LHCN-M2 (cell line): ENCODE measurements around the gene TMEM179B. TPM values are rescaled to one million over a fixed set of nuclear protein-coding genes. Genes with fewer than 3 reads are reported as not detected.
A peak's percentile ranks its signal among the peaks of the same experiment; 100 is the strongest.
"Not testable (repeated sequence)": the region's sequence is repeated elsewhere in the genome, so short reads cannot be mapped to it uniquely, and the experiment has no call there.

Source experiments
- DNase-seq: peaks from one replicate; pipeline ENCODE4 v3.0.0-alpha.2; 2012; ENCODE audit warnings: low read depth
- polyA plus RNA-seq: library from polyadenylated mRNA; unstranded; fragments of >200 nt; gene quantifications from one replicate; pipeline ENCODE4 v1.2.1, GENCODE V29; 2012; ENCODE audit warnings: missing spikeins
- total RNA-seq: library from RNA; depleted of rRNA; stranded (reverse); fragments of >200 nt; gene quantifications from 2 replicates; pipeline ENCODE4 v1.2.3, GENCODE V29; 2014; rRNA removed

Gene TMEM179B
- total RNA-seq: 53.6 and 78.5 TPM in 2 replicates
- 75.7 TPM for polyA plus RNA-seq

GRCh38 chr11:62787005-62787759 is at the start of gene TMEM179B:
TSS of gene TMEM179B (plus strand) at chr11:62787402. CDS start at chr11:62787432, 30 bp downstream.
- DNase-seq: peak; percentile 98

GRCh38 chr11:62747475-62748160 is 39.6 kb upstream of the TMEM179B start:
- DNase-seq: no peak

GRCh38 chr11:62749931-62750330 is 37.3 kb upstream of the TMEM179B start:
- DNase-seq: not testable (repeated sequence)

- DNase-seq: no peak
Measured at GRCh38 chr11:62752177-62752785, 34.9 kb upstream of the TMEM179B start.

GRCh38 chr11:62752994-62753735 is 34.0 kb upstream of the TMEM179B start:
- no peak for DNase-seq

DNA sequence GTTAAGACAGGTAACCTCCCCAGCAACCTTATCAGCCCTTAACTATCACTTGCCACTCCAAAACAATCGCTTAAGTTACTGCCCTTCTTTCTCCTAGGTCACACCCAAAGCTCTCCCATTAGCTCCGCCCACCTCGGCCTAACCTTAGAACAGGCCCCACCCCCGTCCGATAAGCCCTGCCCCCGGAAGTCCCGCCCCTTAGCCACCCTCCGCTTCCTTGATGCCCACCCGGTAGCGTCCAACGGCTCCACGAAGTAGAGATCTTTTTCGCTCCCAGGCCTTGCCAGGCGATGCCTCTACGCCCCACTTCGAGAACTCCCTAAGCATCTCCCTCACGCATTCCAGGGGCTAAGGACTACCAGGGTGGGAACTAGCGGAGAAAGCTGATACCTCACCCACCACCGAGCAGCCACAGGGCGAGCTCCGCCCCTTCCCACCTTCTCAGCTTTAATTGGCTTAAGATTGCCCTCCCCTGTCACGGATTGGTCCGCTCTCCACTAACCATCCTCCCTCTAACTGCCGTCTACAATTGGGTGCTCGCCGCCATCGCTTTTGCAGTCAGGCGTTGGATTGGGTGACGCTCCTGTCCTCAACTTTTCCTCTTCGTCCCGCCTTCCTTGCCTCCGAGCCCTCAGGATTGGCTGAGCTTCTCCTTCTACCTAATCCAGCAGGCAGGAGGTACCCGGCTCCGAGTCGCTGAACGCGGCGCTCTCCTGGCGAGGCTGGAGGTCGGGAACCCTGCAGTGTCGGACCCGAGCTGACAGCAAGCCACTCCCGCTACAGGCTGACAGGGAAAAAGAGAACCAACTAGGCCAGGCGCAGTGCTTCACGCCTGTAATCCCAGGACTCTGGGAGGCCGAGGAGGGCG is 33.2 kb upstream of the TMEM179B start, which contains the start of gene ZBTB3:
TSS of gene ZBTB3 (minus strand) at position 425 of the 868 bp plus-strand sequence. CDS start 496 bp downstream, outside the sequence.
- peak; percentile 99 for DNase-seq

- DNase-seq: no peak
Measured at GRCh38 chr11:62755086-62755615, 32.1 kb upstream of the TMEM179B start.

DNA sequence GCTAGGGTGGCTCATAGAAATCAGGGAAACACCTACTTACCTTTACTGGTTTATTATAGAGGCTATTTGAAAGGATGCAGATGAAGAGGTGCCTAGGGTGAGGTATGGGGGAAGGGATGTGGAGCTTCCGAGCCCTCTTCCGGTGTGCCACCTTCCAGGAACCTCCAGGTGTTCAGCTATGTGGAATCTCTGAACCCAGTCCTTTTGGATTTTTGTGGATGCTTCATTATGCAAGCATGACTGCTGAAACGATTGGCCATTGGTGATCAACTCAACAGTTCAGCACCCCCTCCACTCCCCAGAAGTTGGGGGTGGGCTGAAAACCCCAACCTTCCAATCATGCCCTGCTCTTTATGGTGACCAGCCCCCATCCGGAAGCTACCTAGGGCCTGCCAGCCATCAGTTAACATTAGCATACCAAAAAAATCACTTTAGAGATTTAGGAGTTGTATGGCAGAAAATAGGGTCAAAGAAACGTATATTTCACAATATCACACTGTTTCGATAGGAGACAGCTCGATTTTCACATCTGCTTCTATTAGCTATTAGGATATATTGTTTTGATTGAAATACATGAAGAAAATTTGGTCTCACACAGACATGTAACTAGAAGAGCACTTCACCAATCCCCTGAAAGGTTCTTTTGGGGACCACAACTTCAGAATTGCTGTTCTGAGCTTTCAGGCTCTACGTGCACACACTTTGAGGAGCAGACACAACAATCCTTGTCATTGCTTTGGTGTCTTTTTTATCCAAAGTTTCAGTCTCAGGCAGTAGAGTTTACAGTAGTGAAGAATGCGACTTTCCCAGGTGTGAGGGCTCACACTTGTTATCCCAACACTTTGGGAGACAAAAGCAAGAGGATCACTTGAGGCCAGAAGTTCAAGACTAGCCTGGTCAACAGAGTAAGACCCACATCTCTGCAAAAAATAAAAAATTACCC is 29.1 kb upstream of the TMEM179B start:
- no peak for DNase-seq

- DNase-seq: not testable (repeated sequence)
Measured at GRCh38 chr11:62760867-62761227, 26.4 kb upstream of the TMEM179B start.

- DNase-seq: no peak
Measured at GRCh38 chr11:62770778-62771143, 16.4 kb upstream of the TMEM179B start.

DNA sequence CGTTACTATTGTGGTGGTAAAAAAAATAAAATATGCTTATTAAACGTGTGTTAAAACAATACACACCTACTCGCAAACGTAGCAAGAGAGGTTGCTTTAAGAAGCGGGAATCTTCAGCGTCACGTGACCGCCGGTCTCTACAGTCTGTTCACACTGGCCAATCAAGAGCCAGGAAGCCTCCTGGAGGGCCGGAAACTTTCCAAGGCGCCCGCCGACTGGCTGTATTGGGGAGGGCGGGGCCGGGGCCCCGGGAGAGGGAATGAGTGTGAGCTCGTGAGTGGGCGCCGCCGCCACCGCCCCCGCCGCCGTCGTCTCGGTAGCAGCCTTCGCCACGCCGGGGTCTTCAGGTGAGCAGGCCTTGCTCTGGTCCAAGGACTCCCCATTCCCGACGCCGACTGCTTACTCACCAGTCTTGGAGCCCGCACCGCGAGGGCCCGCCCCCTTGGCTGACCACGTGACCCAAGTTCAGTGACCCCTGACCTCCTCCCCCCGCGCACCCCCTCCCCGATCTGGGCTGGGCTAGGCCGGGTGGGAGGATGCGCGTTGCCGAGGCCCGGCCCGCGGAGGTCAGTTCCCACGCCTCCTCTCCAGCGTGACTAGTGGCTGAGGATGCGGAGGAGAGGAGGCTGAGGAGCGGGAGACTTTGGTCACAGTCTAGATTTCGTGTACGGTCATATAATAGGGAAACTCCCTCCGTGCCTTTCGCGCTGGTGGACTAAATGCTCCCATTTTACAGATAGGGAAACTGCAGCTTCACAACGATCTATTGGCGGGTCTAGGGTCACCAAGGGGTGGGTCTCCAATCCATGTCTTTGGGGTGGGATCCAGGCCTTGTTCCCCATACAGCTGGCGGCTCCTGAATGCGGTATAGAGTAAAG is 15.8 kb upstream of the TMEM179B start, which contains the start of gene TAF6L:
TSS of gene TAF6L (plus strand) at position 253 of the 878 bp plus-strand sequence. CDS start 4,388 bp downstream, outside the sequence.
- DNase-seq: peak; percentile 96

DNA sequence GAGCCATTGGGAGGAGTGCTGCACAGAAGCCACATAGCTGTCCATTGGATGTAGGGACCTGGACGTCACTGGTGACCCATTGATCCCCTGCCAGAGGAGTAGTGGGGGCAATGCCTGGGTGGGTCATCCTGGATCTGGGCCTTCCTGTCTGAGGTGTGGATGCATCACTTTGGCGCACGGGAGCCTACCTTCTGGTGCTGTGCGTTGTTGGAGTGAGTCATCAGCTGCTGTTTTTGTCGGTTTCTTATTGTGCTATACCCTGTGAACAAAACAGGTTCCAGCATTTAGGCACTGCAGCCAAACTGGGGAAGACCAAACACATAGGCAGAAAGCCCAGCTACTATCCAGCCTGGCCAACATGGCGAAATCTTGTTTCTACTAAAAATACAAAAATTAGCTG is 12.8 kb upstream of the TMEM179B start:
- no peak for DNase-seq

GRCh38 chr11:62775646-62776045 is 11.6 kb upstream of the TMEM179B start:
- DNase-seq: no peak

GRCh38 chr11:62777389-62777788 is 9.8 kb upstream of the TMEM179B start:
- no peak for DNase-seq

DNA sequence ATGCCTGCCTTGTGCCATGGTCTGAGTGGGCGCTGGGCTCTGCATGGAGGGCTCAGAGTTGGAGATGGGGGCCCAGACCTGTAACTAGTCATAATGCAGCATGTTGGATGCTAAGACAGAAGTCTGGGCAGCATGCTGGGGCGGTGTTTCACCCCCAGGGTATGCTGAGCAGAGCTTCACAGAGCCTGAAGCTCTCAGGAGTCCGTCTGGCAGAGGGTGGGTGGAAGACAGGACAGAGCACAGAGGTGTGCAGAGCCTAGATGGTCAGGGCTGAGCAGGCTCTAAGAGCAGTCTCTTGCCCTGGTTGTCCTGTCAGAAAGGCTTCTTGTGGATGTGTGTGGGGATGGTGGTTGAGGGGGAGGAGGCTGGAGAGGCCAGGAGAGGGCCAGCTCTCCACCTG is 8.8 kb upstream of the TMEM179B start:
- DNase-seq: no peak

GRCh38 chr11:62782753-62783152 is 4.4 kb upstream of the TMEM179B start:
- no peak for DNase-seq

DNA sequence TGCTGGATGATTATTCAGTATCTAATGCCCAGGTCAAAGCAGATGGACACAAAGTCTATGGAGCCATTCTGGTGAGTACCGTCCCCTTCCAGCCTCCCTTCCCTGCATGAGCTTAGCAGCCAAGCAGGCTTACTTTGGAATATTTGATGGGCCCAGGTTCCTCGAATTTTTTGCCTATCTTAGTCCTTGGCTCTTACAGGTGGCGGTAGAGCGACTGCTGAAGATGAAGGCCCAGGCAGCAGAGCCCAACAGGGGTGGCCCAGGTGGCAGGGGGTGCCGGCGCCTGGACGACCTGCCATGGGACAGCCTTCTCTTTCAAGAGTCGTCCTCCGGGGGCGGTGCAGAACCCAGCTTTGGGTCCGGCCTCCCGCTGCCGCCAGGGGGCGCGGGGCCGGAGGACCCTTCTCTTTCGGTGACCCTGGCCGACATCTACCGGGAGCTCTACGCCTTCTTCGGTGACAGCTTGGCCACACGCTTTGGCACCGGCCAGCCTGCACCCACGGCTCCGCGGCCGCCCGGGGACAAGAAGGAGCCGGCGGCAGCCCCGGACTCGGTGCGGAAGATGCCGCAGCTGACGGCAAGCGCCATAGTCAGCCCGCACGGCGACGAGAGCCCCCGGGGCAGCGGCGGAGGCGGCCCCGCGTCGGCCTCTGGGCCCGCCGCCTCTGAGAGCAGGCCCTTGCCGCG is 741 bp upstream of the TMEM179B start:
- peak; percentile 77 for DNase-seq

DNA sequence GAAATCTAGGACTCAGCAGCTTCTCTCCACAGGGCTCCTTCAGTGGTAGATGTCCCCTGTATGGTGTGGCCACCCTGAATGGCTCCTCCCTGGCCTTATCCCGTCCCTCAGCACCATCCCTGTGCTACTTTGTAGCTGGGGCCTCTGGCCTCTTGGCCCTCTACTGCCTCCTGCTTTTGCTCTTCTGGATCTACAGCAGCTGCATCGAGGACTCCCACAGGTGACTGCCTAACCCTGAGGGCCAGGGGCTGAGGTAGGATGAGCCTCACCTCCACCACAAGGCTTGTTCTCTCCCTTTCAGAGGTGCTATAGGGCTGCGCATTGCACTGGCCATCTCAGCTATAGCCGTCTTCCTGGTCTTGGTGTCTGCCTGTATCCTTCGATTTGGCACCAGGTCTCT is 1.8 kb downstream of the TMEM179B start:
- no peak for DNase-seq
